ENCODE data around the gene FEZF1.

Gene FEZF1

GRCh38 chr7:122261442-122261841 is 43.1 kb downstream of the FEZF1 start:
- no peak overlapping the region for H3K4me3 ChIP-seq (ENCODE audit: low read depth, low read length)
- H3K9ac ChIP-seq (ENCODE audit: low read length), result no peak overlapping the region
- no peak overlapping the region for H3K27ac ChIP-seq (ENCODE audit: low read depth, low read length)
- no peaks in the 10 kb centered on the region for H3K36me3 ChIP-seq (ENCODE audit: control insufficient read depth, insufficient read depth, low read length)
- peaks cover 8% of the 10 kb centered on the region; the same call in 1 of the 2 replicates for H3K27me3 ChIP-seq (ENCODE audit: control insufficient read depth, insufficient read depth, low read length)
- H3K9me3 ChIP-seq (ENCODE audit: control insufficient read depth, insufficient read depth, low read depth, low read length), result no peaks in the 10 kb centered on the region
- H3K4me1 ChIP-seq (ENCODE audit: control insufficient read depth, insufficient read depth, low read length), result peaks cover 19% of the 10 kb centered on the region

GRCh38 chr7:122261016-122261415 is 43.5 kb downstream of the FEZF1 start:
- no peak overlapping the region for H3K4me3 ChIP-seq (ENCODE audit: low read depth, low read length)
- no peaks in the 10 kb centered on the region for H3K36me3 ChIP-seq (ENCODE audit: control insufficient read depth, insufficient read depth, low read length)
- H3K4me1 ChIP-seq (ENCODE audit: control insufficient read depth, insufficient read depth, low read length), result peaks cover 21% of the 10 kb centered on the region
- H3K9ac ChIP-seq (ENCODE audit: low read length), result no peak overlapping the region
- H3K9me3 ChIP-seq (ENCODE audit: control insufficient read depth, insufficient read depth, low read depth, low read length), result no peaks in the 10 kb centered on the region
- H3K27ac ChIP-seq (ENCODE audit: low read depth, low read length), result no peak overlapping the region
- peaks cover 8% of the 10 kb centered on the region; the same call in 1 of the 2 replicates for H3K27me3 ChIP-seq (ENCODE audit: control insufficient read depth, insufficient read depth, low read length)

GRCh38 chr7:122260336-122260735 is 44.2 kb downstream of the FEZF1 start:
- Histone ChIP-seq H3K9me3 (ENCODE audit: control insufficient read depth, insufficient read depth, low read depth, low read length) (no peaks in the 10 kb centered on the region), H3K4me1 (ENCODE audit: control insufficient read depth, insufficient read depth, low read length) (peaks cover 28% of the 10 kb centered on the region), H3K27ac (ENCODE audit: low read depth, low read length) (no peak overlapping the region), H3K27me3 (ENCODE audit: control insufficient read depth, insufficient read depth, low read length) (peaks cover 8% of the 10 kb centered on the region; the same call in 1 of the 2 replicates), H3K9ac (ENCODE audit: low read length) (no peak overlapping the region), H3K36me3 (ENCODE audit: control insufficient read depth, insufficient read depth, low read length) (no peaks in the 10 kb centered on the region), H3K4me3 (ENCODE audit: low read depth, low read length) (no peak overlapping the region)

- peaks cover 36% of the 10 kb centered on the region for H3K4me1 ChIP-seq (ENCODE audit: control insufficient read depth, insufficient read depth, low read length)
- no peak overlapping the region for H3K27ac ChIP-seq (ENCODE audit: low read depth, low read length)
- peaks cover 8% of the 10 kb centered on the region; the same call in 1 of the 2 replicates for H3K27me3 ChIP-seq (ENCODE audit: control insufficient read depth, insufficient read depth, low read length)
- H3K36me3 ChIP-seq (ENCODE audit: control insufficient read depth, insufficient read depth, low read length), result no peaks in the 10 kb centered on the region
- H3K4me3 ChIP-seq (ENCODE audit: low read depth, low read length), result no peak overlapping the region
- H3K9me3 ChIP-seq (ENCODE audit: control insufficient read depth, insufficient read depth, low read depth, low read length), result no peaks in the 10 kb centered on the region
- H3K9ac ChIP-seq (ENCODE audit: low read length), result no peak overlapping the region
Observed at GRCh38 chr7:122258971-122259370, 45.6 kb downstream of the FEZF1 start.

GRCh38 chr7:122257056-122257455 is 47.5 kb downstream of the FEZF1 start:
- Histone ChIP-seq H3K4me1 (ENCODE audit: control insufficient read depth, insufficient read depth, low read length) (peaks cover 39% of the 10 kb centered on the region), H3K4me3 (ENCODE audit: low read depth, low read length) (no peak overlapping the region), H3K27ac (ENCODE audit: low read depth, low read length) (no peak overlapping the region), H3K9me3 (ENCODE audit: control insufficient read depth, insufficient read depth, low read depth, low read length) (no peaks in the 10 kb centered on the region), H3K9ac (ENCODE audit: low read length) (no peak overlapping the region), H3K27me3 (ENCODE audit: control insufficient read depth, insufficient read depth, low read length) (peaks cover 8% of the 10 kb centered on the region; the same call in 1 of the 2 replicates), H3K36me3 (ENCODE audit: control insufficient read depth, insufficient read depth, low read length) (no peaks in the 10 kb centered on the region)

- Histone ChIP-seq H3K27ac (ENCODE audit: low read depth, low read length) (no peak overlapping the region), H3K9me3 (ENCODE audit: control insufficient read depth, insufficient read depth, low read depth, low read length) (no peaks in the 10 kb centered on the region), H3K4me1 (ENCODE audit: control insufficient read depth, insufficient read depth, low read length) (peaks cover 30% of the 10 kb centered on the region), H3K4me3 (ENCODE audit: low read depth, low read length) (no peak overlapping the region), H3K9ac (ENCODE audit: low read length) (no peak overlapping the region), H3K27me3 (ENCODE audit: control insufficient read depth, insufficient read depth, low read length) (peaks cover 8% of the 10 kb centered on the region; the same call in 1 of the 2 replicates), H3K36me3 (ENCODE audit: control insufficient read depth, insufficient read depth, low read length) (no peaks in the 10 kb centered on the region)
Observed at GRCh38 chr7:122256046-122256445, 48.5 kb downstream of the FEZF1 start.

GRCh38 chr7:122255454-122255853 is 49.1 kb downstream of the FEZF1 start:
- no peak overlapping the region for H3K27ac ChIP-seq (ENCODE audit: low read depth, low read length)
- H3K9me3 ChIP-seq (ENCODE audit: control insufficient read depth, insufficient read depth, low read depth, low read length), result no peaks in the 10 kb centered on the region
- no peak overlapping the region for H3K9ac ChIP-seq (ENCODE audit: low read length)
- H3K4me1 ChIP-seq (ENCODE audit: control insufficient read depth, insufficient read depth, low read length), result peaks cover 24% of the 10 kb centered on the region
- peaks cover 8% of the 10 kb centered on the region; the same call in 1 of the 2 replicates for H3K27me3 ChIP-seq (ENCODE audit: control insufficient read depth, insufficient read depth, low read length)
- H3K4me3 ChIP-seq (ENCODE audit: low read depth, low read length), result 0 out of 2 replicates have a peak overlapping the region, but pooled peaks have one; percentile 4
- no peaks in the 10 kb centered on the region for H3K36me3 ChIP-seq (ENCODE audit: control insufficient read depth, insufficient read depth, low read length)
